Measurements from ENCODE around the gene BLOC1S4.
"Not testable (repeated sequence)": the region's sequence is repeated elsewhere in the genome, so short reads cannot be mapped to it uniquely, and the experiment has no call there.

Gene BLOC1S4, protein sequence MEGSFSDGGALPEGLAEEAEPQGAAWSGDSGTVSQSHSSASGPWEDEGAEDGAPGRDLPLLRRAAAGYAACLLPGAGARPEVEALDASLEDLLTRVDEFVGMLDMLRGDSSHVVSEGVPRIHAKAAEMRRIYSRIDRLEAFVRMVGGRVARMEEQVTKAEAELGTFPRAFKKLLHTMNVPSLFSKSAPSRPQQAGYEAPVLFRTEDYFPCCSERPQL

DNA sequence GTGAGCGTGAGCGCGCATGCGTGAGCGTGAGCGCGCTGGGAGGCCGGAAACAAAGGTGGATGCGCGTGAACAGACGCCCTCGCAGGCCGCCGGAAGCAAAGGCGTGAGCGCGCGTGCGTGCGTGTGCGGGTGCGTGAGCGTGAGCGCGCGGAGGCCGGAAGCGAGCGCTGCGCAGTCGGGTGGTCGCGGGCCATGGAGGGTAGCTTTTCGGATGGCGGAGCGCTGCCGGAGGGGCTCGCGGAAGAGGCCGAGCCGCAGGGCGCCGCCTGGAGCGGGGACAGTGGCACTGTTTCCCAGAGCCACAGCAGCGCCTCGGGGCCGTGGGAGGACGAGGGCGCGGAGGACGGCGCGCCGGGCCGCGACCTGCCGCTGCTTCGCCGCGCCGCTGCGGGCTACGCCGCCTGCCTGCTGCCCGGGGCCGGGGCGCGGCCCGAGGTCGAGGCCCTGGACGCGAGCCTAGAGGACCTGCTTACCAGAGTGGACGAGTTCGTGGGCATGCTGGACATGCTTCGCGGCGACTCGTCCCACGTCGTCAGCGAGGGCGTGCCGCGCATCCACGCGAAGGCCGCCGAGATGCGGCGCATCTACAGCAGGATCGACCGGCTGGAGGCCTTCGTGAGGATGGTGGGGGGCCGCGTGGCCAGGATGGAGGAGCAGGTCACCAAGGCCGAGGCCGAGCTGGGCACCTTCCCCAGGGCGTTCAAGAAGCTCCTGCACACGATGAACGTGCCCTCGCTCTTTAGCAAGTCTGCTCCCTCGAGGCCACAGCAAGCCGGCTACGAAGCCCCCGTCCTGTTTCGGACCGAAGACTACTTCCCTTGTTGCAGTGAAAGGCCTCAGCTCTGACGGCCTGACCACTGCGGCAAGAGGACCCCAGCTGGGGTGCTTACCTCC is at the start of gene BLOC1S4:
Gene BLOC1S4 (plus strand): TSS at position 157 of the 894 bp plus-strand sequence. CDS start 36 bp downstream, at position 193.
- DNase-seq (ENCODE audit: low read depth): peak; percentile 70
- TF ChIP-seq, protein P1, sequence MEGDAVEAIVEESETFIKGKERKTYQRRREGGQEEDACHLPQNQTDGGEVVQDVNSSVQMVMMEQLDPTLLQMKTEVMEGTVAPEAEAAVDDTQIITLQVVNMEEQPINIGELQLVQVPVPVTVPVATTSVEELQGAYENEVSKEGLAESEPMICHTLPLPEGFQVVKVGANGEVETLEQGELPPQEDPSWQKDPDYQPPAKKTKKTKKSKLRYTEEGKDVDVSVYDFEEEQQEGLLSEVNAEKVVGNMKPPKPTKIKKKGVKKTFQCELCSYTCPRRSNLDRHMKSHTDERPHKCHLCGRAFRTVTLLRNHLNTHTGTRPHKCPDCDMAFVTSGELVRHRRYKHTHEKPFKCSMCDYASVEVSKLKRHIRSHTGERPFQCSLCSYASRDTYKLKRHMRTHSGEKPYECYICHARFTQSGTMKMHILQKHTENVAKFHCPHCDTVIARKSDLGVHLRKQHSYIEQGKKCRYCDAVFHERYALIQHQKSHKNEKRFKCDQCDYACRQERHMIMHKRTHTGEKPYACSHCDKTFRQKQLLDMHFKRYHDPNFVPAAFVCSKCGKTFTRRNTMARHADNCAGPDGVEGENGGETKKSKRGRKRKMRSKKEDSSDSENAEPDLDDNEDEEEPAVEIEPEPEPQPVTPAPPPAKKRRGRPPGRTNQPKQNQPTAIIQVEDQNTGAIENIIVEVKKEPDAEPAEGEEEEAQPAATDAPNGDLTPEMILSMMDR (IDR thresholded peaks at IDR 0.05; ENCODE audit: control insufficient read depth, insufficient read depth, low read depth, low read length, missing control alignments): no peak
- H3K4me3 ChIP-seq (ENCODE audit: control insufficient read depth, low read depth, low read length): peak within 1 kb of the TSS; percentile 84

DNA sequence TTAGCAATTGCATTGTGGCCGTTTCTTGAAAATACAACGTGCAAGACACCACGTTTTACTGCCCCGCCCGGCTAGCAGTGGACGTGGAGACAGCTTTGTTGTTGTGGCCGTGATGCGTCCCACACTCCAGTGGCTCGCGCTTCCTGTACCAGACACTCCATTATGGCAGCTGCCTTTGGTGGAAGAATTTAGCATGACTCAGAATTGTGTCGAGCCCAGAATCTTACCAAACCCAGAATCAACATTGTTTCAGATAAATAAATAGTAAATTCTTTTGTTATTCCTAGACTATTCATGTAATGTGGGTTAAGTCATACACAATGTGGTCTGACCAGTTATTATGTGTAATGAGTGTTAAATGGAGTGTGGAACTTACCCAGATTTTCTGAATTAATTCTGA is 47.6 kb upstream of the BLOC1S4 start:
- peak; percentile 32 for DNase-seq (ENCODE audit: low read depth)
- TF ChIP-seq, protein P1 (IDR thresholded peaks at IDR 0.05; ENCODE audit: control insufficient read depth, insufficient read depth, low read depth, low read length, missing control alignments): no peak
- no peak overlapping the region for H3K4me3 ChIP-seq (ENCODE audit: control insufficient read depth, low read depth, low read length)

DNA sequence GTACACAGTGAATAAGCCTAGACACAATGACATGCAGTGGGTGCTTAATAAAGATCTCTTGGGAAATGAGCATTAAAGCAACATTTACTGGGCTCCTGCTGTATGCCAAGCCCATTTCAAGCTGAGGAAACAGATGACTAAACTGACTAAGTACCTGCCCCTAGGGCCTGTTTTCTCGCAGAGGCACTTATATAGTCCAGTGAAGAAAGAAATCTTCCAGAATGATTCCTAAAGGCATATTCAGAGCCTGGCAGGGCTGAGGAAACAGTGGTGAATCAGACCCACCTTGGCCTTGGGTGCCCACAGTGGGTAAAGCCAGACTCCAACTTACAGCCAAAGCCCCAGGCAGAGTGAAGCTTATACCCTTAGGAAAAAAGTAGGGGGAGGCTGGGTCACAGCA is 44.3 kb upstream of the BLOC1S4 start:
- H3K4me3 ChIP-seq (ENCODE audit: control insufficient read depth, low read depth, low read length): no peak overlapping the region
- TF ChIP-seq, protein P1 (IDR thresholded peaks at IDR 0.05; ENCODE audit: control insufficient read depth, insufficient read depth, low read depth, low read length, missing control alignments): no peak
- DNase-seq (ENCODE audit: low read depth): no peak

DNA sequence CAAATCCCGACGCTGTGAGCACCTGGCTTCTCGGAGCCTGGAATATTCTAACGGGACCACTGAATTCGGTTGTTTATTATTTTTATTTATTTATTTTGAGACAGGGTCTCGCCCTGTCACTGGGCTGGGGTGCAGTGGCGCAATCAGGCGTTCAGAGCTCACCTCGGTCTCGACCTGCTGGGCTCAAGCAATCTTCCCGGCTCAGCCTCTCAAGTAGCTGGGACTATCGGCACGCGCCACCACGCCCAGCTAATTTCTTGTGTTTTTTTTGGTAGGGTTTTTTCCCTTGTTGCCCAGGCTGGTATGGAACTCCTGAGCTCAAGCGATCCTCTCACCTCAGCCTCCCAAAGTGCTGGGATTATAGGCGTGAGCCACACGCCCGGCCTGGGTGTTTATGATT is 43.8 kb upstream of the BLOC1S4 start:
- DNase-seq (ENCODE audit: low read depth): no peak
- TF ChIP-seq, protein P1 (IDR thresholded peaks at IDR 0.05; ENCODE audit: control insufficient read depth, insufficient read depth, low read depth, low read length, missing control alignments): no peak
- no peak overlapping the region for H3K4me3 ChIP-seq (ENCODE audit: control insufficient read depth, low read depth, low read length)

DNA sequence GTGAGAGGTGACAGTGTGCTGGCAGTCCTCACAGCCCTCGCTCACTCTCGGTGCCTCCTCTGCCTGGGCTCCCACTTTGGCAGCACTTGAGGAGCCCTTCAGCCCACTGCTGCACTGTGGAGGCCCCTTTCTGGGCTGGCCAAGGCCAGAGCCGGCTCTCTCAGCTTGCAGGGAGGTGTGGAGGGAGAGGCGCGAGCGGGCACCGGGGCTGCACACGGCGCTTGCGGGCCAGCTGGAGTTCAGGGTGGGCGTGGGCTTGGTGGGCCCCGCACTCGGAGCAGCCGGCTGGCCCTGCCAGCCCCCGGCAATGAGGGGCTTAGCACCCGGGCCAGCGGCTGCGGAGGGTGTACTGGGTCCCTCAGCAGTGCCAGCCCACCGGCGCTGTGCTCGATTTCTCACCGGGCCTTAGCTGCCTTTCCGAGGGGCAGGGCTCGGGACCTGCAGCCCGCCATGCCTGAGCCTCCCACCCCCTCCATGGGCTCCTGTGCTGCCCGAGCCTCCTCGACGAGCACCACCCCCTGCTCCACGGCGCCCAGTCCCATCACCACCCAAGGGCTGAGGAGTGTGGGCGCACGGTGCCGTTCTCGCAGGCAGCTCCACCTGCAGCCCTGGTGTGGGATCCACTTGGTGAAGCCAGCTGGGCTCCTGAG is 43.3 kb upstream of the BLOC1S4 start:
- H3K4me3 ChIP-seq (ENCODE audit: control insufficient read depth, low read depth, low read length); DNase-seq (ENCODE audit: low read depth): not testable (repeated sequence)

DNA sequence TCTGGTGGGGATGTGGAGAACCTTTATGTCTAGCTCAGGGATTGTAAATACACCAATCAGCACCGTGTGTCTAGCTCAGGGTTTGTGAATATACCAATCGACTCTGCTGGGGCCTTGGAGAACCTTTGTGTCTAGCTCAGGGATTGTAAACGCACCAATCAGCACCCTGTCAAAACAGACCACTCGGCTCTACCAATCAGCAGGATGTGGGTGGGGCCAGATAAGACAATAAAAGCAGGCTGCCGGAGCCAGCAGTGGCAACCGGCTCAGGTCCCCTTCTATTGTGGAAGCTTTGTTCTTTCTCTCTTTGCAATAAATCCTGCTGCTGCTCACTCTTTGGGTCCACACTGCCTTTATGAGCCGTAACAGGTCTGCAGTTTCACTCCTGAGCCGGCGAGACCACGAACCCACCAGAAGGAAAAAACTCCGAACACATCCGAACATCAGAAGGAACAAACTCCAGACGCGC is 42.7 kb upstream of the BLOC1S4 start:
- H3K4me3 ChIP-seq (ENCODE audit: control insufficient read depth, low read depth, low read length): peak overlapping the region; percentile 64

DNA sequence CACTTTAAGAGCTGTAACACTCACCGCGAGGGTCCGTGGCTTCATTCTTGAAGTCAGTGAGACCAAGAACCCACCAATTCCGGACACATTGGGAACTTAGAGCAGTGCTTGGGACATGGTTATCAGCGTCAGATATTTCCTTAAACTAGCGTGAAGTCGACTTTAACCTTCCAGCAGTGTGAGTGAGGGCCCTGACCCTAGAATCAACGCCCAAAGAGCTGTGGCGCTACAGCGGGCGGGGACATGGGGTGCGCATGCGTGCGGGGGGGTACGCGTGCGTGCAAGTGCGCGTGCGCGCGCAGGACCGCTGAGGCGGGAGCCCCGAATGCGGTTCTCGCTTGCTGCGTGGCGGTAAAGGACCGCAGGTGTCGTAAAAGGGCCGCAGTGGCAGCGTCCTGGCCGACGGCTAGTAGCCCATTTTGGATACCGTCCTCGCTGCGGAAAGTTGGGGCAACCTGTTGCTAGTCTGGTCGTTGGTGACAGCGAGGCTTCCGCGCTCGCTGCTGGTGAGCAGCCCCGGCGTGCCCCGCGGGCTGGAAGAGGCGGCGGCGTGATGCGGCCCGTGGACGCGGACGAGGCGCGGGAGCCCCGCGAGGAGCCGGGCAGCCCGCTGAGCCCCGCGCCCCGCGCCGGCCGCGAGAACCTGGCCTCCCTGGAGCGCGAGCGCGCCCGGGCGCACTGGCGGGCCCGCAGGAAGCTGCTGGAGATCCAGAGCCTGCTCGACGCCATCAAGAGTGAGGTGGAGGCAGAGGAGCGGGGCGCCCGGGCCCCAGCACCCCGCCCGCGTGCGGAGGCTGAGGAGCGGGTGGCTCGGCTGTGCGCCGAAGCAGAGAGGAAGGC is 42.1 kb upstream of the BLOC1S4 start:
- TF ChIP-seq, protein P1 (IDR thresholded peaks at IDR 0.05; ENCODE audit: control insufficient read depth, insufficient read depth, low read depth, low read length, missing control alignments): no peak
- DNase-seq (ENCODE audit: low read depth): peak; percentile 86
- peak overlapping the region; percentile 64 for H3K4me3 ChIP-seq (ENCODE audit: control insufficient read depth, low read depth, low read length)

More for the DNA sequence above, 42.7 kb upstream of the BLOC1S4 start:
- DNase-seq (ENCODE audit: low read depth): not testable (repeated sequence)
